GM10266 (cell line): Measurements from ENCODE around the gene SPRED1.

Experiments
- DNase-seq: peaks from one replicate; pipeline ENCODE4 v3.0.0; 2012; ENCODE audit errors: extremely low spot score
- TF ChIP-seq, protein P1 (sequence below): IDR thresholded peaks from 2 replicates; pipeline ENCODE4 v1.5.1; 2012; ENCODE audit warnings: mild to moderate bottlenecking, low read depth; ENCODE audit not compliant: control insufficient read depth, insufficient read depth; ENCODE audit errors: missing control alignments

SPRED1 gene

DNA sequence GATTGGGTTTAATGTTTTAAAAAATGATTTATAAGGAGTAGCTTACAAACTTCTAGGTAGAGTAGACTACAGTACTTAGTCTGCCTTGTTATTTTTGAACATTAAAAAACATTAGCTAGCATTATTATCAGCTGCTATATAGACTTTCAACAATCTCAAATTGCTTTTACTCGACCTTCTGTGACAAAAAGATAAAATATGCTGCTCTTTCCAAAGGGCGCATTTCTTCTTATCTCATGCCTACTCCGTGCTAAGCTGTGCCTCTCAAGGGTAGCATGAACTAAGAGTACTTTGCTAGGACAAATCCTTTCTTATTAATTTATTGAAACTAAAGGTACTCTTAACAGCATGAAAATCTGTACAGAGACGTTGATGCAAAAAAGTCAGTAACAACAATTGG lies 71.3 kb downstream of the SPRED1 start:
- TF ChIP-seq, protein P1, sequence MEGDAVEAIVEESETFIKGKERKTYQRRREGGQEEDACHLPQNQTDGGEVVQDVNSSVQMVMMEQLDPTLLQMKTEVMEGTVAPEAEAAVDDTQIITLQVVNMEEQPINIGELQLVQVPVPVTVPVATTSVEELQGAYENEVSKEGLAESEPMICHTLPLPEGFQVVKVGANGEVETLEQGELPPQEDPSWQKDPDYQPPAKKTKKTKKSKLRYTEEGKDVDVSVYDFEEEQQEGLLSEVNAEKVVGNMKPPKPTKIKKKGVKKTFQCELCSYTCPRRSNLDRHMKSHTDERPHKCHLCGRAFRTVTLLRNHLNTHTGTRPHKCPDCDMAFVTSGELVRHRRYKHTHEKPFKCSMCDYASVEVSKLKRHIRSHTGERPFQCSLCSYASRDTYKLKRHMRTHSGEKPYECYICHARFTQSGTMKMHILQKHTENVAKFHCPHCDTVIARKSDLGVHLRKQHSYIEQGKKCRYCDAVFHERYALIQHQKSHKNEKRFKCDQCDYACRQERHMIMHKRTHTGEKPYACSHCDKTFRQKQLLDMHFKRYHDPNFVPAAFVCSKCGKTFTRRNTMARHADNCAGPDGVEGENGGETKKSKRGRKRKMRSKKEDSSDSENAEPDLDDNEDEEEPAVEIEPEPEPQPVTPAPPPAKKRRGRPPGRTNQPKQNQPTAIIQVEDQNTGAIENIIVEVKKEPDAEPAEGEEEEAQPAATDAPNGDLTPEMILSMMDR: no peak
- no peak for DNase-seq

DNA sequence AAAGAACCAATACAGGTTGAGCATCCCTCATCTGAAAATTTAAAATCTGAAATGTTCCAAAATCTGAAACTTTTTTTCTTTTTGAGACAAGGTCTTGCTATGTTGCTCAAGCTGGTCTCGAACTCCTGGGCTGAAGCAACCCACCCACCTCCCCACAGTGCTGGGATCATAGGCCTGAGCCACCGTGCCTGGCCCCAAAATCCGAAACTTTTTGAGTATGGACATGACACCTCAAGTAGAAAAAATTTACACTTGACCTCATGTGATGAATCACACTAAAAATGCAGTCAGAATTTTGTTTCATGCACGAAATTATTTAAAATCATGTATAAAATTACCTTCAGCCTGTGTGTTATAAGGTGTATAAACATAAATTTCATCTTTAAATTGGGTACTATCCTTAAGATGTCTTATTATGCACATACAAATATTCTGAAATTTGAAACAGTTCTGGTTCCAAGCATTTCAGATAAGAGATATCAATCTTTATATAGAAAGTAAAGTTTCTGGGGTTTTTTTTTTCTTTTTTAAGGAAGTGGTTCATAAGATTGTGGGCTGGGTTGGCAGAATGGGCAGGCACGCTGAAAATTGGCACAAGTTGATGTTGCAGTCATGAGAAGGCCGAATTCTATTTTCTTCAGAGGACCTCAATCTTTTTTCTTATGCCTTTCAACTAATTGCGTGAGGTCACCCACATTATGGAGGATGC lies 72.5 kb downstream of the SPRED1 start:
- DNase-seq: no peak
- TF ChIP-seq, protein P1: no peak

DNA sequence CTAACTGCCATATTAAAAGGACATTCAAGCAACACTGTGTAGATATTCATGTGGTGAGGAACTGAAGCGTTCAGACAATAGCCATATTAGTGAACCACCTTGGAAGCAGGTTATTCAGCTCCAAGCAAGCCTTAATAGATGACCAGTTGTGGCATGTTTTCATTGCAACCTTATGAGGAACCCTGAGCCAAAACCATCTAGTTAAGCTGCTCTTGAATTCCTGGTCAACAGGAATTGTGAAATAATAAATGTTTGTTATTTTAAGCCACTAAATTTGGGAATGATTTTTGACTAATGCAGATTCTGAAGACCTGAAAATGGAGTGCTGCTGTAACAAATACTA lies 73.0 kb downstream of the SPRED1 start:
- TF ChIP-seq, protein P1: no peak
- DNase-seq: no peak

DNA sequence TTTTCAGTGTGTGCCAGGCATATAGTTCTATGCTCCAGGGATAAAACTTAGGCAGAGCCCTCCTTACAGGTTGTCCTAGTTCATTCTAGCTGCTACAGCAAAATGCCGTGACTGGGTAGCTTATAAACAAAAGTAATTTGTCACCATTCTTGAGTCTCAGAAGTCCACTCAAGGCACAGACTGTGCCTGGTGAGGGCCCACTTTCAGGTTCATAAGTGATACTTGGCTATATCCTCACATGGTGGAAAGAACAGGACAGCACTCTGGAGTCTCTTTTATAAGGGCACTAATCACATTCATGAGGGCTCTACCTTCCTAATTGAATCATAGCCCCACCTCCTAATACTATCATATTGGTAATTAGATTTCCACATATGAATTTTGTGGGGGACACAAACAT lies 80.1 kb downstream of the SPRED1 start:
- TF ChIP-seq, protein P1: no peak
- no peak for DNase-seq

DNA sequence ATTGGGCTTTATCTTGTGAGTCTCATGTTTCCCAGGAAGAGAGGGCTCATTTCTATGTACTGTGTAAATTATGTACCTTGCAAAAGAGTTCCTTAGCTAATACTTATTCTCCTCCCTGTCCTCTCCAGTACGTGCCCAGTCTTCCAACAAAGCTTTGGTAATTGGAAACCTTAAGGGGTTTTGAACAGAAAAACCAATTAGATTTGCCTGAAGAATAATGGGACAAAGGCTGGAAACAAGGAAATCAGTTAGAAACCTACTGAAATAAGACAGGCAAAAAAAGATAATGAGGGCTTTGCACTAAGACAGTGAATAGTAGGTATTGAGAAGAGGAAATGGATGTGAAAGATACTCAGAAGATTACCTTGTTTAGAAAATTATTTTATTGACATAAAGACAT lies 82.5 kb downstream of the SPRED1 start:
- no peak for DNase-seq
- TF ChIP-seq, protein P1: no peak

DNA sequence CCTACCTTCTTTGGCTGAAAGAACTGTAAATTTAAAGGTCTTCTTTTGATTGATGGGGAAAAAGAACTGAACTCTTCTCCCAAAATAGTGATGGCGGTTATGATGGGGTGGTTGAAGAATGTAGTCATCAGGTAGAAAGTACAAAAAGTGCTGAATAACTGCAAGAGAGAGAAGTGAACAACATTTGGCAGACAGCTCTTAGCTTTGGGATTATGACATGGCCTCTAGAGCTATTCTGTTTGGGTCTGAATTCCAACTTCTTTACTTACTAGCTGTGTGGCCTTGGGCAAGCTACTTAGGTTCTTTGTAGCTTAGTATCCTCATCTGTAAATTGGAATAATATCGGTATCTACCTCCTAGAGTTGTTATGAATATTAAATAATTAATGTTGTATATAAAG lies 91.7 kb downstream of the SPRED1 start:
- TF ChIP-seq, protein P1: no peak
- DNase-seq: no peak

DNA sequence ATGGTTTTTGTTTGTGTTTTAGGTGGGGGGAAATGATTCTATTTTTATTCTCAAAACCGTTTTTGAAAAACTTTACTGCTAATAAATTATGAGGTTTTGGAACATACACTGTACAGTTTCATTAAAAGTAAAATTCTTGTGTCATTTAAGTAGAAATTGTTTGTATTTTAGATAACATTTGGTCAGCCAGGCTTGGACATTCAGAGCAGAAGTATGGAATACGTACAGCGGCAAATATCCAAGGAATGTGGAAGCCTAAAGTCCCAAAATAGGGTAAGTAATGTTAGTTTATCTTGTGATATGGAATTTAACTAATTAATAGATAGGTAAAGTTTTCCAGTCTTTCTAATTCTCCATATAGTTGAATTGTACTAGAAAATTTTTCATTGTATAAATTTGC lies 96.6 kb downstream of the SPRED1 start:
- no peak for DNase-seq
- TF ChIP-seq, protein P1: no peak
